HFF-Myc (cell line): ENCODE data around the gene ANKS1B.

Experiments
- DNase-seq: peaks from one replicate; pipeline ENCODE4 v3.0.0-alpha.2; 2011; ENCODE audit warnings: low read depth; ENCODE audit errors: extremely low read depth
- H3K4me3 ChIP-seq: replicated peaks from 2 replicates; pipeline ENCODE4 v1.5.1; 2011; ENCODE audit warnings: low read depth, mild to moderate bottlenecking, control low read depth, low read length
- CTCF ChIP-seq: IDR thresholded peaks from 2 replicates; pipeline ENCODE4 v1.5.1; 2012; ENCODE audit warnings: mild to moderate bottlenecking, low read depth, low read length, control low read depth; ENCODE audit errors: missing control alignments

Gene ANKS1B

GRCh38 chr12:99552022-99552421 lies 432.7 kb downstream of the ANKS1B start:
- no peak overlapping the region for H3K4me3 ChIP-seq
- no peak for TF ChIP-seq CTCF
- DNase-seq: no peak

- H3K4me3 ChIP-seq: no peak overlapping the region
- no peak for TF ChIP-seq CTCF
- DNase-seq: no peak
These were observed 435.1 kb downstream of the ANKS1B start for GRCh38 chr12:99549651-99550050.

- no peak for DNase-seq
- no peak overlapping the region for H3K4me3 ChIP-seq
- no peak for TF ChIP-seq CTCF
These were observed 435.5 kb downstream of the ANKS1B start for GRCh38 chr12:99549196-99549595.

GRCh38 chr12:99544457-99544856 lies 440.3 kb downstream of the ANKS1B start:
- TF ChIP-seq CTCF: no peak
- no peak overlapping the region for H3K4me3 ChIP-seq
- no peak for DNase-seq

- H3K4me3 ChIP-seq: no peak overlapping the region
- DNase-seq: no peak
- no peak for TF ChIP-seq CTCF
These were observed 454.8 kb downstream of the ANKS1B start for GRCh38 chr12:99529966-99530365.

- DNase-seq: no peak
- no peak for TF ChIP-seq CTCF
- no peak overlapping the region for H3K4me3 ChIP-seq
These were observed 456.3 kb downstream of the ANKS1B start for GRCh38 chr12:99528478-99528877.

- no peak for TF ChIP-seq CTCF
- no peak for DNase-seq
- no peak overlapping the region for H3K4me3 ChIP-seq
These were observed 460.9 kb downstream of the ANKS1B start for GRCh38 chr12:99523853-99524252.
